HG02588 (cell line): ENCODE measurements around the gene ZC3H14.
"Not testable (repeated sequence)": the region's sequence is repeated elsewhere in the genome, so short reads cannot be mapped to it uniquely, and the experiment has no call there.

Source experiments
- ATAC-seq: cut with Tn5 transposase; IDR thresholded peaks from one replicate; pipeline ENCODE4 v1.9.1; 2021; ENCODE audit warnings: mild to moderate bottlenecking, moderate library complexity; ENCODE audit not compliant: unreplicated experiment

ZC3H14 gene

GRCh38 chr14:88562831-88563686 is at the start of gene ZC3H14:
Gene ZC3H14 (plus strand): TSS chr14:88563037. CDS start chr14:88563134, 97 bp downstream.
- ATAC-seq: peak; percentile 93

DNA sequence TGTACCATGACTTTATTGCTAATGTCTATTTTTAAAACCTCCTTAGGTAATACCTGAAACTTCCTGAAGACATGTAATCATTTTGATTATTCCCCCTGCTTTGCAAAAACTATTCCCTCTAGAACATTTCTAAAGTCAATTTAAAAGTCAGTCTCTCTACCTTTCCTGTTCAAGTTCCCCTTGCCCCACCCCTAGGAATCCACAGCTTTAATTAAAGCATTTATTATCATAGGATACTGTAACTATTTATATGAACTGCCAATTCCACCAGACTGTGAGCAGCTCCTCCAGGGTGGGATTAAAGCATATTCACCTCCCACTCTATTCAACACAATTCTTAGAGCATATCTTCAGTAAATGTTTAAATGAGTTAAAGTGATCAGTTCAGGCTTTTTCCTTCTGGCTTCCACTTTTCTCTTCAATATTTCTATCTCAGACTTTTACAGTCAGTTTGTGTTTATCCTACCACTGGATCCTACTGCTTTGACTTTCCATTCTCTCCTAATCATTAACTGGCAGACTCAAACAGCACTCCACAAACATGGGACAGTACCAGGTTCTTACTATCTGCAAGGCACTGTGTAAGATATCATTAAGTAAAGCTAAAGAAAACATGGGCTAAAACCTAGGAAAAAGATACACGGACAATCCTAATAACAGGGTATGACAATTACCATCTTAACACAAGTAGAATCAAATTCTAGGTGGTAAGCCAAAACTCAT is 47.2 kb upstream of the ZC3H14 start:
- ATAC-seq: no peak

- no peak for ATAC-seq
Observed at GRCh38 chr14:88516861-88517357, 45.9 kb upstream of the ZC3H14 start.

DNA sequence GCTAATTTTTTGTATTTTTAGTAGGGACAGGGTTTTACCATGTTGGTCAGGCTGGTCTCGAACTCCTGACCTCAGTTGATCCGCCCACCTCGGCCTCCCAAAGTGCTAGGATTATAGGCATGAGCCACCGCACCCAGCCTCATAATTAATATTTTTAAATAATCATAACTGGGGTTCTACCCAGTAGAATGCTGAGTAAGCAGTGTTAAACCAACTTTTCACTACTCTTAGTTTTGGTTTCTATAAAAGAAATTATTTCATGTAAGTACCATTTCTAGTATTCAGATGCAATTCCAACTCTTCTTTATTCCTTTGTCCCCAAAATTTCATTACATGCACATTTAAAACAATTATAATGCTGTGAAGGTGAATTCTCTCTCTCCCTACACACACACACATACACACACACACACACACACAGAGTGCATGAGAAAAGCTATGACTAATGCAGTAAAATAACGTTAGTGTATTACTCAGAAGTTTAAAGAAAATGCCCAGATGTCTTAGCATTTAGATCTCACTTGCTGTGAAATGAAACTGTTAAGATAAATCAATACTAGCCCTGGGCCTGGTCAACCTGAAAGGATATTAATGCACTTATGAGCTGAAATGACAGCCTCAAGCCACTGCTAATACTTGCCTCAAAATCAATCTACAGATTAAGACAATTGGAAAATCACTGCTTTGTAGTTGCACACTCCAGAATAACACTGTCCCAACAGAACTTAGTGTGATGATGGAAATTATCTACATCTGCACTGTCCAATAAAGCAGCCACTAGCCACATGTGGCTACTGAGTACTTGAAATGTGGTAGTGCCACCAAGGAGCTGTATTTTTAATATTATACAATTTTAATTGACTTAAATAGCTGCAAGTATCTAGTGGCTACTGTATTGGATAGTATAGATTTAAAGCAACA is 44.0 kb upstream of the ZC3H14 start:
- no peak for ATAC-seq

DNA sequence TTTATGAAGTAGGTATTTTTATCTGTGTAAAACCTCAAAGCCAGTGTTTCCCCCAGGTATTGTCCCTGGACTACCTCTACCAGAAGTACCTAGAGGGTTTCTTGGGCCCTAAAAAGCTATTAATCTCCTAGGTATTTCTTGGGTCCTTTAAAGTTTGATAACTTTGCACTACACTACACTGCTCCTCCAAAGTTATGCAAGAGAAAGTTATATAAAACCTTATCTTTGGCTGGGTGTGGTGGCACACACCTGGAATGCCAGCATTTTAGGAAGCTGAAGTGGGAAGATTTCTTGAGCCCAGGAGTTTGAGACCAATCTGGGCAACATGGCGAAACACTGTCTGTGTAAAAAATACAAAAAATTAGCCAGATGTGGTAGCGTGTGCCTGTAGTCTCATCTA is 42.9 kb upstream of the ZC3H14 start:
- no peak for ATAC-seq

DNA sequence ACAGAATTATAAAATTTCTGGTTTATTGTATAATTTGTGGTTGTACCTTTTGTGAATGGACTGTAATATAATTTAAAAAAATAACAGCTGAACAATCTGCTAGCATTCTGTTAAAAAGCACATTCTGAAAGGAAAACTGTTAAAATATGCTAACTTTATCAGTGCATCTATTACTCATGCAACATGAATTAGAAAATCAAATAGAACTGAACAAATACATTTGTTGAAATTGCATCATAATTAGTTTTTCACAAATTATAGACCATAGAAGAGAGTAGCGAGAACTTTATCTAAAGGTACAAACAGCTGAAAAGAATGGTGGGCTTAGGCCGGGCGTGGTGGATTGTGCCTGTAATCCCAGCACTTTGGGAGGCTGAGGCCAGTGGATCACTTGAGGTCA is 41.0 kb upstream of the ZC3H14 start:
- no peak for ATAC-seq

DNA sequence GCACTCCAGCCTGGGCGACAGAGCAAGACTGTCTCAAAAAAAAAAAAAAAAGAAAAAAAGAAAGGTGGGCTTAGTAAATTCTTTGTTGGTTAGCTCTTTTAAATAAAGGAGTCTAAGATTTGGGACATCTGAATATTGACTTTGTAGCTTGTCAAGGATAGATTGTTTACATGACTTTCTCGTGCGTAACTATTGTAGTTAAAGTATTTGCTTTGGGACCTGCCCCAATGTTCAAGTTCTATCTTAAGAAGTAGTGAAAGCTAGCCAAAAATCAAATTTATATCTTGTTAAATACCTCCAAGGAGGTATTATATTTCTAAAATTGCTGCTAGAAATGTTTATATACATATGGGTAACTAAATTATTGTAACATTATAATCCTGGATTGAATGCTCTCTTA is 40.4 kb upstream of the ZC3H14 start:
- ATAC-seq: no peak

- ATAC-seq: not testable (repeated sequence)
Observed at GRCh38 chr14:88529889-88530288, 32.9 kb upstream of the ZC3H14 start.

- no peak for ATAC-seq
Observed at GRCh38 chr14:88533064-88533602, 29.7 kb upstream of the ZC3H14 start.

DNA sequence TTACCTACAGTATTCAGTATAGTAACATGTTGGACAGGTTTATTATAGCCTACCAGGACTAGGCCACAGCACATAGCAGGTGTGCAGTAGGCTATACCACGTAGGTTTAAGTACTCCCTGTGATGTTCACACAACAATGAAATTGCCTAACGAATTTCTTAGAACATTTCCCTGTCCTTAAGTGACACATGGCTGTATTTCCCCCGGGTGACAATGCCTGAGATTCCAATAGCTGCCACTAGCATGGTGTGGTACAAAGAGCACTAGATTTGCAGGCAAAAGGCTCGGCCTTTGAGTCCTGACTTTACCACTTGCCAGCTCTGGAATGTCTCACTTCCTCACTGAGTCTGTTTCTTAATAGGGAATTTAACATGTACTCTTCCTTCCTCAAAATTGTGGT is 27.7 kb upstream of the ZC3H14 start:
- ATAC-seq: no peak

DNA sequence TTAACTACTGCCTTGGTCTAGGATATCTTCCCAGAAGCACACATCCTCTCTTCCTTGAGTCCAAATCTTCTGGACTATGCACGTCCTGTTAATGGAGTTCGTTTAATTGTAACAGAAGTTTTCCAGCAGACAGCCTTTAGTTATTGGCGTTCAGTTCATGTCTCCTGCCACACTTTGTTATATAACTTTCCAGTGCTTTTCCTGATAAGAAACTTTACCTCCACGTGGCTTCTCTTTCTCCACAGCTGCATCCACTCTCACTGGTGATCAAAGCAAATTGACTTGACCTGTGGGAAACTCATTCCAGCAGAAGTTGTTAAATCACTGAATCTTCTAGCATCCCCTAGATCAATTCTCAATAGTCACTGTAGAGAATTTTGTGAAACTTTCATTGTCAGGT is 27.0 kb upstream of the ZC3H14 start:
- ATAC-seq: no peak

- no peak for ATAC-seq
Observed at GRCh38 chr14:88541324-88541723, 21.5 kb upstream of the ZC3H14 start.

- no peak for ATAC-seq
Observed at GRCh38 chr14:88542857-88543795, 19.7 kb upstream of the ZC3H14 start.

GRCh38 chr14:88545256-88545655 is 17.6 kb upstream of the ZC3H14 start:
- ATAC-seq: no peak

DNA sequence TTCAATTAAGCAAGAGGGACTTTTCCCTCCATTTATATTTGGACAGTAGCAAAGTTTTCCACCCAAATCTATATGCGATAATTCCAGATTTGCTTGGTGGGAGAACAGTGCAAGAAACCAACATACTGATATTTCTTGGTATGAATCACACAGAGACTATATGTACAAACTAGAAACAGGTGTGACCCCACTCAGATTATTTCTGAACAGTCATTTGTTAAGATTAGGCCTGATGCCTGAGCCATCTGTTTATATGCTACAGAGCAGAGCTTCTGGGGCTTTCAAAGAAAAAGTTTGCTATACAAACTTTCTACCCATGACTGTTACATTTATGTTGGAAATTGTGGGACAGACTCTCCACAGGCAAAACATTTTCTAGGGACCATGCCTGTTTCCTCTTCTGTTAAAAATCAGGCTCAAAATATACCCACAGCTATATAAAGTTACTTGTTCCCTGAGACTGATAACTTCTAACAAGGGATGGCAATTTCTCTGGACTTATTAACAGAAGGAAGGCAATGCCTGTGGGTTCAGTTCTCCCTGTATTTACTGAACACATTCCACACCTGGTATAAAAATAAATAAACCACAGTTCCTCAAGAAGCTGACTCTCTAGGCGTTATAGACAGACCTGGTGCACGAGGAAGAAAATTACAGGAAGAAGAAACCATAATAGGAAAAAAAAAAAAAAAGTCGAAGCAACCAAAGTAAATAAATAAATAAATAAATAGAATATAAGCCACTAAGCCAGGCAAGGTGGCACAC is 16.0 kb upstream of the ZC3H14 start:
- no peak for ATAC-seq

DNA sequence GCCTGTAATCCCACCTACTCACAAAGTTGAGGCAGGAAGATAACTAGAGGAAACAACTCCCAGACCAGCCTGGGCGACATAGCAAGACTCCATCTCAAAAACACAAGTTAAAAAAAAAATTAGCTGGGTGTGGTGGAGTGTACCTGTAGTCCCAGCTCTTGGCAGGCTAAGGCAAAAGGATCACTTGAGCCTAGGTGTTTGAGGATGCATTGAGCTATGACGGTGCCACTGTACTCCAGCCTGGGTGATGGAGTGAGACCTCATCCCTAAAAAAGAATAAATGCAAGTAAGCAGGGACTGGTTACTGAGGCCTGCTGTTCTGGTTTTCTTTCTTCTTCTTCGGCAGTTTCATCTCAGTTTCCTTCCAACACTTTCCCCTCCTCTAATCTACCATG is 15.5 kb upstream of the ZC3H14 start:
- ATAC-seq: no peak

DNA sequence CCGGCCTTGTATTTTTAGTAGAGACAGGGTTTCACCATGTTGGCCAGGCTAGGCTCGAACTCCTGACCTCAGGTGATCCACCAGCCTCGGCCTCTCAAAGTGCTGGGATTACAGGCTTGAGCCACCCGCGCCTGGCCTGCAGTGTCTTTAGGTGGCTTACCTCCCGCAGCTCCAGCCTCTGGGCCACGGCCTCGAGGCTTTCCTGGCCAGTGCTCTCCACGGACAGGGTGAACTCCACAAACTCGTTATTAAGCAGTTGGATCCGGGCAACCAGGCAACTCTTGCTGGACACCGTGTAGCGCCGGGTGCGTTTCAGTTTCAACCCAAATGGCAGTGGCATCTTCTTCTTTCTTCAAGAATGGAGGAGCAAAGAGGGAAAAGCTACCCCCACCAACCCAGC is 12.8 kb upstream of the ZC3H14 start:
- no peak for ATAC-seq

DNA sequence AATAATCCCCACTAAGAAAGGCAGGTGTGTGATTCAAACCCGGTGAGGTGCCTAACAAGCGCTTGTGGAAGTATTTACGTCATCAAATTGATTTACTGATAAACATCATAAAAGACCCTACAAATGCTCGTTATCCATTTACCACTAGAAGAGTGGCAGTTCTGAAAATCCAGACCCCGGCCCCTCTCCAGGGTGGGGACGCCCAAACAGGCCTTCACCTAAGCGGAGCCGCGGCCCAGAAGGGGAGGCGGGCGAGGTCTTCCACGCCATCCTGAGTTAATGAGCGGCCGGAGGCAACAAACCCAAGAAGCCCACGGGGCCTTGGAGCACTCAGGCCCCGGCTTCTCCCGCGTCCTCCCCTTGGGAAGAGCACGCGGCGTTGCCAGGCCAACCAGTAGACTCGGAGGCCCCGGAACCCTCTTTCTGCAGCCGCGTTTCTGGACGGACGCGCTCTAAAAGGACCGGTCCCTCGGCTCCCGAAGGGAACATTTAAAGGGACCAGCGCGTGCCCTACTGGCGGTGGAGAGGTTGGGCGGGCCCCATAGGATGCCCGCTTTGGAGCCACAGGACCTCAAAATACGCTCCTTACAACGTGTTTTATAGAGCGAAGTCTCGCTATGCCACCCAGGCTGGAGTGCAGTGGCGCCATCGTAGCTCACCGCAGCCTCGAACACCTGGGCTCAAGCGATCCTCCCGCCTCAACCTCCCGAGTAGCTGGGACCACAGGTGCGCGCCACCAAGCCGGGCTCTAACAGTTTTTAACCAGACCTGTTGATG is 11.6 kb upstream of the ZC3H14 start:
- ATAC-seq: no peak
